Measurements from ENCODE around the gene BTBD17.

GRCh38 chr17:74354123-74354522 lies 7.5 kb downstream of the BTBD17 start:
- TF ChIP-seq CTCF (IDR thresholded peaks at IDR 0.05) = no peak
- TF ChIP-seq POLR2A (IDR thresholded peaks at IDR 0.05) = no peak
- no peak for TF ChIP-seq POLR2AphosphoS5 (IDR thresholded peaks at IDR 0.05)
- no peak for TF ChIP-seq EP300 (IDR thresholded peaks at IDR 0.05)
